AG09319 (cell line): Measurements from ENCODE around the gene PAOX.

Experiments
- DNase-seq: peaks from one replicate; pipeline ENCODE4 v3.0.0-alpha.2; 2010; ENCODE audit warnings: low read depth; ENCODE audit errors: extremely low read depth
- CTCF ChIP-seq: IDR thresholded peaks from 2 replicates; pipeline ENCODE4 v1.5.1; 2011; ENCODE audit warnings: low read depth, mild to moderate bottlenecking, inconsistent platforms, low read length, moderate library complexity

PAOX gene

GRCh38 chr10:133336118-133336576 is 42.9 kb upstream of the PAOX start:
- no peak for TF ChIP-seq CTCF
- DNase-seq: no peak

GRCh38 chr10:133336577-133337369 is 42.3 kb upstream of the PAOX start, which contains the start of gene CALY:
Gene CALY (minus strand): TSS chr10:133336896. CDS start chr10:133328989, 7,907 bp downstream.
- no peak for TF ChIP-seq CTCF
- DNase-seq: no peak

- no peak for DNase-seq
- no peak for TF ChIP-seq CTCF
Measured at GRCh38 chr10:133337370-133337725, 41.7 kb upstream of the PAOX start.

GRCh38 chr10:133338080-133339071 is 40.7 kb upstream of the PAOX start:
- no peak; the same call in 1 of the 2 replicates for TF ChIP-seq CTCF
- no peak for DNase-seq

GRCh38 chr10:133339708-133340380 is 39.2 kb upstream of the PAOX start:
- TF ChIP-seq CTCF: no peak
- no peak for DNase-seq

GRCh38 chr10:133341983-133342382 is 37.1 kb upstream of the PAOX start:
- no peak for TF ChIP-seq CTCF

More at GRCh38 chr10:133341983-133342382, 37.1 kb upstream of the PAOX start:
- DNase-seq: no peak
